GM12874 (cell line): ENCODE data around the gene TSPOAP1.

Experiments
- CTCF ChIP-seq: IDR thresholded peaks from 2 replicates; pipeline ENCODE4 v1.5.1; 2011; ENCODE audit warnings: low read depth, mild to moderate bottlenecking, control low read depth, low read length, moderate library complexity; ENCODE audit not compliant: insufficient read depth

Gene TSPOAP1

DNA sequence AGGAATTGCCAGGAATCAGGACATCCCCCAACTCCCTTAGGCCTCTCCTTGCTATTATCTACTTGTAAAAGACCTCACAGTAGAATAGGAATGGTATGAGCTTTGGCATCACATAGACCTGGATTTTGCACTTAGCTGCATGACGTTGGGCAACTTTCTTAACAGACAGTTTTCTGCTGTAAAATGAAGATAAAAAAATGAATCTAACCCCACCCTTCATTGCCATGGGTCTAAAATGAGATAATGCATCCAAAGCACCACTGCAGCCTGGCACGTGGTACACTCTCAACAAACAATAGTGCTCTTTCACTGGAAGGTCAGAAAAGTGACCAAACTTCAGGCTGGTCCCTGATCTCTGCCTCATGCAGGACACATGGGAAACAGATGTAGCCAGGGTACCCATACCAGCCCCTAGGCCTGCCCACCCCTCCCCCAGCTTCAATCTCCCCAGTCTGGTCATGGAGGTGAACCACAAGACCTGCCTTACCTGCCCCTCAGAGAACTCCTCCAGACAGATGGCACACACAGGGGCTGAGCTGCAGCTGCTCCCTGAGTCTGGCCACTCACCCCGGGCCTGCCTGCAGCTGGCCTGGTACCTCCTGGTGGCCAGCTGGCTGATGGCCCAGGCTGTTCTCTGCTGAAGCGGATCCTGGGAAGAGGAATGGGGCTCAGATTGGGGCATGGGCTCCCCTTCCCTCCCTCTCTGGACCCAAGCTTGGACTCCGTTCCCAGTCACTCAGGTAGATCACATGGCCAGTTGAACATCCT lies 31.9 kb upstream of the TSPOAP1 start:
- TF ChIP-seq CTCF = no peak

- TF ChIP-seq CTCF = no peak
These were observed 30.0 kb upstream of the TSPOAP1 start for GRCh38 chr17:58358408-58359172.

DNA sequence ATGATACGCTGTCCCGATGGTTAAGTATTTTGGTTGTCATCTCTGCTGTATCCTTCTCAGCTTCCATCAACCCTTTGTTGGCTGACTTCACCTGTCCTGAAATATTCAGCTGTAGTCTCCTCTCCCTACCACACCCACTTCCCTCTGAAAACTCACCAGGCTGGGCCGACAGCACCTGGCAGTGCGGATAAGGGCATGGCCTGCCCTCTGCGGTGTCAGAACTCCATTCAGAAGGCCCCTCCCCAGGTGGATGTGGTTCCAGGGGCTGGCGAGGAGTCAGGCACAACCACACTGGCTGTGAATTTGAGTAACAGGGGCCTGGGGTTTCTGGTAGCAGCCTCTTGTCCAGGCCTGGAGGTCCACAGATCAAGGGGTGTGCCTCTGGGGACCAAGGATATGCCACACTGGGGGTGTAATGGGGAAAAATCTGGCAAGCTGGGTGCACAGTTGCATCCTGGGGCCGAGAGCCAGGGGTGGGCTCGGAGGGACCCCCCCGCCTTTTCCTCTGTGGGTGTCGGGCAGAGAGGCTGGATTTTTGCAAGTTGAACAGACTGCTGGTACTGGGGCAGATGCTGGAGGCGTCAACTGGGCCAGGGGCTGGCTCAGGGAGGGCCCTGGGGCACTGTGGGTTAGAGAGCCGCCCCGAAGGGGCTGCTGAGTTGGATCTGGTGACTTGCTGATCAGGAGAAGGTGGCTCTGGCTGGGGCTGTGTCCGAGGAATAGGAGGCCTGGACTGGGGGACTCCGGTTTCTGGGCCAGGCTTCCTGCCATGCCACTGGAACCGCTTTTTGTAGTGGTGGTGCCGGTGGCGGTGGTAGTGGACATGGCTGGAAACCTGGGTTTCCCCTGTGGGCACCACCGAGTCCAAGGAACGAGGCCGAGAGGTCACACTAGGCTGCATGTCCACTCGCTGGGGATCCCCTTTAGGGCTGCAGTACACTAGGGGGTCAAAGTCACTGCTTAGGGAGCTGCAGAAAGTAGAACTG lies 29.0 kb upstream of the TSPOAP1 start:
- TF ChIP-seq CTCF = no peak

DNA sequence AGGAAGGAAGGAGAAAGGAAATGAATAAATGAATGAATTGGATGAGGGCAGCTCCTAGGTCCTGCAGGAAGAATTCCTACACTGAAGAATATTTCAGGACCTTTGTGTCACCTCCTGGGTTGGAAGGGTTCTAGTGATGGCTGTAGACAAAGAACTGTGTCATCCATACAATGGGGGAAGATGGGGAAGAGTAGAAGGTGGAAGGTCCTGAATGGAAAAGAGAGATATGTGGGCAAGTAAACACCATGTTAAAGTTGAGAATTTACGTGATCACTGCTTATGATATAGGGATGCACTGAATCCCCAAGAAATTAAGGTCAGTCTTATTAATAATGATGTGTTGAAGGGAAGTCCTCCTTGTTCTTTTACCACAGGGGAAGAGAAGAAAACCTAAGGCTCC lies 27.6 kb upstream of the TSPOAP1 start:
- TF ChIP-seq CTCF = no peak

- TF ChIP-seq CTCF = no peak
These were observed 26.1 kb upstream of the TSPOAP1 start for GRCh38 chr17:58354541-58355216.

DNA sequence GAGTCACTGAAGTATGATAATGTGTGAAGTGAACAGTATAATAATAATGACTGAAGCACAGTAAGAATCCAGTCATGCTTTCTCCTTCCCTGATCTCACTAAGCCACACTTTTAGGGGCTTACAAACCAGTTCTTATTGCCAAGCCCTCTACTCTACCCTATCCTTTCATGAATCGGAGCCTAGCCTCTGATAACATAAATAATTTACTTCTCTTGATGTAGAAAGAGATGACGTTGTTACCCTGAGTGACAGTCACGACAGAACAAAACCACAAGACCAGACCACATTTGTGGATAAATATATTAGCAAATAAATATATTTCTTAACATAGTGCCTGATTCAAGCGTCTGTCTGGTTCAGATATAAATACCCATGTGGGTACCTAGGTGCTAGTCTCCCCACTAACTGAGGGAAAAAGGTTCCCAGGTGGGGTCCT lies 24.8 kb upstream of the TSPOAP1 start:
- TF ChIP-seq CTCF = no peak
